ENCODE data around the gene HBG1.
"Not testable (repeated sequence)": the region's sequence is repeated elsewhere in the genome, so short reads cannot be mapped to it uniquely, and the experiment has no call there.

DNA sequence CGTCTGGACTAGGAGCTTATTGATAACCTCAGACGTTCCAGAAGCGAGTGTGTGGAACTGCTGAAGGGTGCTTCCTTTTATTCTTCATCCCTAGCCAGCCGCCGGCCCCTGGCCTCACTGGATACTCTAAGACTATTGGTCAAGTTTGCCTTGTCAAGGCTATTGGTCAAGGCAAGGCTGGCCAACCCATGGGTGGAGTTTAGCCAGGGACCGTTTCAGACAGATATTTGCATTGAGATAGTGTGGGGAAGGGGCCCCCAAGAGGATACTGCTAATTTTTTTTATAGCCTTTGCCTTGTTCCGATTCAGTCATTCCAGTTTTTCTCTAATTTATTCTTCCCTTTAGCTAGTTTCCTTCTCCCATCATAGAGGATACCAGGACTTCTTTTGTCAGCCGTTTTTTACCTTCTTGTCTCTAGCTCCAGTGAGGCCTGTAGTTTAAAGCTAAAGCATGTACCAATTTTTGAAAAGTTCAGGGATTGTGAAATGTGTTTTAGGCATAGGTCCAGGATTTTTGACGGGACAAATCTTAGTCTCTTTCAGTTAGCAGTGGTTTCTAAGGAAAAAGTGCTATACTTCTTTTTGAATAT lies at the start of gene HBG1:
- TF ChIP-seq RAD21 (IDR thresholded peaks at IDR 0.05; ENCODE audit: low read depth); EP300 (IDR thresholded peaks at IDR 0.05; ENCODE audit: borderline replicate concordance); TEAD4 (IDR thresholded peaks at IDR 0.05); TAF1 (IDR thresholded peaks at IDR 0.05; ENCODE audit: low read depth); CEBPB (IDR thresholded peaks at IDR 0.05); YY1 (IDR thresholded peaks at IDR 0.05; ENCODE audit: low read depth); NFIC (IDR thresholded peaks at IDR 0.05); FOXM1 (IDR thresholded peaks at IDR 0.05; ENCODE audit: borderline replicate concordance, low read depth): not testable (repeated sequence)
- TF ChIP-seq, protein P1, sequence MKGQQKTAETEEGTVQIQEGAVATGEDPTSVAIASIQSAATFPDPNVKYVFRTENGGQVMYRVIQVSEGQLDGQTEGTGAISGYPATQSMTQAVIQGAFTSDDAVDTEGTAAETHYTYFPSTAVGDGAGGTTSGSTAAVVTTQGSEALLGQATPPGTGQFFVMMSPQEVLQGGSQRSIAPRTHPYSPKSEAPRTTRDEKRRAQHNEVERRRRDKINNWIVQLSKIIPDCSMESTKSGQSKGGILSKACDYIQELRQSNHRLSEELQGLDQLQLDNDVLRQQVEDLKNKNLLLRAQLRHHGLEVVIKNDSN (IDR thresholded peaks at IDR 0.05), result not testable (repeated sequence)
- TF ChIP-seq, protein P2, sequence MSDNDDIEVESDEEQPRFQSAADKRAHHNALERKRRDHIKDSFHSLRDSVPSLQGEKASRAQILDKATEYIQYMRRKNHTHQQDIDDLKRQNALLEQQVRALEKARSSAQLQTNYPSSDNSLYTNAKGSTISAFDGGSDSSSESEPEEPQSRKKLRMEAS (IDR thresholded peaks at IDR 0.05), result not testable (repeated sequence)
